ENCODE measurements around the gene LTBP1.
"Not testable (repeated sequence)": the region's sequence is repeated elsewhere in the genome, so short reads cannot be mapped to it uniquely, and the experiment has no call there.

GRCh38 chr2:32919901-32920300 is 26.9 kb upstream of the LTBP1 start:
- not testable (repeated sequence) for TF ChIP-seq CTCF (IDR thresholded peaks at IDR 0.05); EZH2 (IDR thresholded peaks at IDR 0.05; ENCODE audit: borderline replicate concordance, insufficient read depth, low read depth, low read length, poor library complexity, severe bottlenecking)
